Kidney epithelial cell (primary cell): Measurements from ENCODE around the gene TENM4. TPM values are rescaled to one million over a fixed set of nuclear protein-coding genes. Genes with fewer than 3 reads are reported as not detected.

Experiments
- DNase-seq: peaks from one replicate; pipeline ENCODE4 v3.0.0-alpha.2; 2010; ENCODE audit warnings: low read depth
- H3K27me3 ChIP-seq: 2 replicates; pipeline ENCODE4 v1.6.0; 2011; ENCODE audit warnings: low read length; ENCODE audit not compliant: control insufficient read depth, insufficient read depth
- H3K36me3 ChIP-seq: 2 replicates; pipeline ENCODE4 v1.5.1; 2011; ENCODE audit warnings: low read length; ENCODE audit not compliant: control insufficient read depth, insufficient read depth
- H3K4me3 ChIP-seq: 2 replicates; pipeline ENCODE4 v1.5.1; 2011; ENCODE audit warnings: low read depth, mild to moderate bottlenecking, control low read depth, low read length
- total RNA-seq: library from RNA; depleted of rRNA; stranded (reverse); fragments of >200 nt; gene quantifications from 2 replicates; pipeline ENCODE4 v1.2.3, GENCODE V29; 2015
- TF ChIP-seq, protein P1 (sequence below): IDR thresholded peaks from 2 replicates; pipeline ENCODE4 v1.5.1; 2011; ENCODE audit warnings: mild to moderate bottlenecking, moderate library complexity, low read length, control low read depth, inconsistent platforms; ENCODE audit not compliant: insufficient read depth, poor library complexity, severe bottlenecking

The TENM4 gene
- total RNA-seq, 1 donor from 2014 or later = 35.3 TPM

- DNase-seq = no peak
- TF ChIP-seq, protein P1, sequence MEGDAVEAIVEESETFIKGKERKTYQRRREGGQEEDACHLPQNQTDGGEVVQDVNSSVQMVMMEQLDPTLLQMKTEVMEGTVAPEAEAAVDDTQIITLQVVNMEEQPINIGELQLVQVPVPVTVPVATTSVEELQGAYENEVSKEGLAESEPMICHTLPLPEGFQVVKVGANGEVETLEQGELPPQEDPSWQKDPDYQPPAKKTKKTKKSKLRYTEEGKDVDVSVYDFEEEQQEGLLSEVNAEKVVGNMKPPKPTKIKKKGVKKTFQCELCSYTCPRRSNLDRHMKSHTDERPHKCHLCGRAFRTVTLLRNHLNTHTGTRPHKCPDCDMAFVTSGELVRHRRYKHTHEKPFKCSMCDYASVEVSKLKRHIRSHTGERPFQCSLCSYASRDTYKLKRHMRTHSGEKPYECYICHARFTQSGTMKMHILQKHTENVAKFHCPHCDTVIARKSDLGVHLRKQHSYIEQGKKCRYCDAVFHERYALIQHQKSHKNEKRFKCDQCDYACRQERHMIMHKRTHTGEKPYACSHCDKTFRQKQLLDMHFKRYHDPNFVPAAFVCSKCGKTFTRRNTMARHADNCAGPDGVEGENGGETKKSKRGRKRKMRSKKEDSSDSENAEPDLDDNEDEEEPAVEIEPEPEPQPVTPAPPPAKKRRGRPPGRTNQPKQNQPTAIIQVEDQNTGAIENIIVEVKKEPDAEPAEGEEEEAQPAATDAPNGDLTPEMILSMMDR = no peak
- Histone ChIP-seq H3K27me3 (no peaks in the 10 kb centered on the region), H3K4me3 (no peak overlapping the region), H3K36me3 (no peaks in the 10 kb centered on the region)
These were observed 708.6 kb downstream of the TENM4 start for GRCh38 chr11:78732246-78732645.

GRCh38 chr11:78731027-78731426 is 709.8 kb downstream of the TENM4 start:
- Histone ChIP-seq H3K27me3 (no peaks in the 10 kb centered on the region), H3K36me3 (no peaks in the 10 kb centered on the region), H3K4me3 (no peak overlapping the region)
- TF ChIP-seq, protein P1 = no peak
- DNase-seq = no peak

GRCh38 chr11:78730267-78730824 is 710.5 kb downstream of the TENM4 start:
- TF ChIP-seq, protein P1 = no peak

DNA sequence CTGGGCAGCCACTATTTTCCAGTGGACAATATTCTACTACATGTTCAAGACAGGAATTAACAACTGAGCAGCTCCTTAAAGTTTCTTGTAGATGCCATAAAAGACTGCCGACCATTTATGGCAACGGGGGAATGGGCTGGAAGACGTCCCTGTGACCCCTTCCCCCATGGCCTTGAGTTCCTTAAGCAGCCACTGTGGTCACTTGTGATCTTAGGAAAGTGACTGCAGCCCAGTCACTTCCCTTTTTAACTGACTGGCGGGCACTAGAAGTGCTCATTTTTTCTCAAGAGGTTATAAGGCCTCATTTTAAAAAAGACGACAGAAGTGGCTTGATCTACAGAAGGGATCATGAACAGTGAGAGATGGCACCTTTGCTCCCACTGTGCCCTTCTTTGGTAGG is 713.0 kb downstream of the TENM4 start:
- DNase-seq = no peak
- no peaks in the 10 kb centered on the region for H3K36me3 ChIP-seq
- no peak overlapping the region for H3K4me3 ChIP-seq
- TF ChIP-seq, protein P1 = no peak
- no peaks in the 10 kb centered on the region for H3K27me3 ChIP-seq

More at GRCh38 chr11:78730267-78730824, 710.5 kb downstream of the TENM4 start:
- Histone ChIP-seq H3K4me3 (no peak overlapping the region), H3K36me3 (no peaks in the 10 kb centered on the region), H3K27me3 (no peaks in the 10 kb centered on the region)
- DNase-seq = no peak

DNA sequence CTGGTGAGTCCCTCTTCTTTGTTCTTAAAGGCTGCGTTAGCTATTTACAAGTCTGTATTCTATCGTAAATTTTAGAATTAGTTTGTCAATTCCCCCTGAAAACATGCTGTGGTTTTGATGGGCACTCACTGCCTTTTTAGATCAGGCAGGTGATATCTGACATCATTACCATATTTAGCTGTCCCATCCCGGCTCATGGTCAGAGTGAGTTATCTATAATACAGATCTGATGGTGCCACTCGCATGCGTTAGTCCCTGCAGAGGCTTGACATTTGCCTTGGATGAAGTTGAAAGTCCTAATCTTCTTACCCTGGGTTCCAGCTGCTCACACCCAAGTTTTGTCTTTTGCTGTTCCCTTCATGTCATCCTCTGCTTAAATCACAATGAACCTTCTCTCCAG is 715.6 kb downstream of the TENM4 start:
- peaks cover 1% of the 10 kb centered on the region for H3K36me3 ChIP-seq
- H3K4me3 ChIP-seq = no peak overlapping the region
- no peak for DNase-seq
- TF ChIP-seq, protein P1 = no peak
- H3K27me3 ChIP-seq = no peaks in the 10 kb centered on the region

DNA sequence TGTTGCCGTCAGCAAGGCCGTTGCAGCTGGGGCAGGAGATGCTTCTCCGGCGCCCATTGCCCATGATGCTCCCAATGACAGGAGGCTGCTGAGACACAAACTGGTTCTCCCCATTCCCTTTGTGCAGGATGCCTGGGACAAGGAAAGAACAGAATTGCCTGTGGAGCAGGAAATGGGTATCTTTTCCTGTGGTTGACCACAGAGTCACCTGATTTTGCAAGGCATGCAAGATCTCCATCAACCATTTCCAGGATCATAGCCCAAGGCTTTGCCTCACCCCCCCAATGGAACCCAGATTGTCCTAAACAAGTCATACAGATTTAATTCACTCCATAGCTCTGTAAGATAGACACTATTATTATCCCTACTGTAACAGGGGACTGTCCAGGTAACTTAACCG is 718.0 kb downstream of the TENM4 start:
- TF ChIP-seq, protein P1 = no peak
- DNase-seq = peak; percentile 28
- H3K36me3 ChIP-seq = peaks cover 1% of the 10 kb centered on the region
- no peak overlapping the region for H3K4me3 ChIP-seq
- H3K27me3 ChIP-seq = no peaks in the 10 kb centered on the region
